PC-9 (cell line): ENCODE data around the gene DSC2.

Experiments used
- EZH2 ChIP-seq: fragments of 200-600 bp; sonication (generic); IDR thresholded peaks from 2 replicates; pipeline ENCODE4 v1.8.0; 2017; ENCODE audit warnings: antibody characterized with exemption, low read depth
- TF ChIP-seq, protein P1 (sequence below): fragments of 200-600 bp; sonication (generic); conservative IDR thresholded peaks from 2 replicates; pipeline ENCODE4 v1.6.1; 2017; ENCODE audit warnings: mixed run types, antibody characterized with exemption, mild to moderate bottlenecking, moderate library complexity

DNA sequence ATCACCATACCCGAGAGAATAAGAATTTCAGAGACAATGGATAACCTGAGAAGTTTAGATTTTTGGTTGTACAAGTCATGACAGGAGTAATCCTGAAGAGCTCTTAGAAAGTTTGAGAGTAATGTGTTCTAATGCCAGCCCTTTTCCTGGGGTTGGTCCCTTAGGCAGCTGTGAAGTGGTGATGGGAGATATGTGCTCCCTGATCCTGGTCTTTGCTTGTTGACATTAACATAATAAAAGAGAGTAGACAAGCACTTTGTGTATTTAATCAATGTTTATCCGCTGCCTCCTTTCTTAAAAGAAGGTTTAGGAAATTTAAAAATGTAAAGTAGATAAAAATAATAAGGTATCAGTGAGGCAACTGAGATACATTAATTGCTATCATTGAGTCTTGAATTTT lies 45.9 kb downstream of the DSC2 start:
- TF ChIP-seq, protein P1, sequence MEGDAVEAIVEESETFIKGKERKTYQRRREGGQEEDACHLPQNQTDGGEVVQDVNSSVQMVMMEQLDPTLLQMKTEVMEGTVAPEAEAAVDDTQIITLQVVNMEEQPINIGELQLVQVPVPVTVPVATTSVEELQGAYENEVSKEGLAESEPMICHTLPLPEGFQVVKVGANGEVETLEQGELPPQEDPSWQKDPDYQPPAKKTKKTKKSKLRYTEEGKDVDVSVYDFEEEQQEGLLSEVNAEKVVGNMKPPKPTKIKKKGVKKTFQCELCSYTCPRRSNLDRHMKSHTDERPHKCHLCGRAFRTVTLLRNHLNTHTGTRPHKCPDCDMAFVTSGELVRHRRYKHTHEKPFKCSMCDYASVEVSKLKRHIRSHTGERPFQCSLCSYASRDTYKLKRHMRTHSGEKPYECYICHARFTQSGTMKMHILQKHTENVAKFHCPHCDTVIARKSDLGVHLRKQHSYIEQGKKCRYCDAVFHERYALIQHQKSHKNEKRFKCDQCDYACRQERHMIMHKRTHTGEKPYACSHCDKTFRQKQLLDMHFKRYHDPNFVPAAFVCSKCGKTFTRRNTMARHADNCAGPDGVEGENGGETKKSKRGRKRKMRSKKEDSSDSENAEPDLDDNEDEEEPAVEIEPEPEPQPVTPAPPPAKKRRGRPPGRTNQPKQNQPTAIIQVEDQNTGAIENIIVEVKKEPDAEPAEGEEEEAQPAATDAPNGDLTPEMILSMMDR, result no peak
- TF ChIP-seq EZH2, result no peak
